ENCODE data around the gene TRIM67.

Gene TRIM67

DNA sequence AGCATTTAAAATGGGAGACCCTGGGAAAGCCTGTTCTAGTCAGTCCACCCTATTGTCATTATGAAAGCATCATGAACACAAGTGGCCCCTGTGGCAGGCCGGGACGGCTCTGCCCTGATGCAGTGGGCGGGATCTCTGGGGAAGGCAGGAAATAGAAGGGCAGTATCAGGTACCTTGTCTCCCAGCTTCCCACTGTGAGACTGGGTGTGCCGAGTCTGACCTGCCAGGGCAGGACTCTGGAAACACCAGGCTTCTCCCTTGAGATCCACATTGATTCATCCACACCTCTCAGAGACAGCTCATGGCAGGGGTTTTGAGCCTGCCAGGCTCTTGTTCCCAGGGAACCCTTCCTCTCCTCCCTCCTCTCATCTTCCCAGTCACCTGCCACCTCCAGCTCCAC lies 54.6 kb downstream of the TRIM67 start:
- H3K4me1 ChIP-seq, result no peaks in the 10 kb centered on the region
- DNase-seq, result no peak
- no peak overlapping the region for H3K4me3 ChIP-seq (ENCODE audit: low read depth, low read length)
- TF ChIP-seq, protein P1, sequence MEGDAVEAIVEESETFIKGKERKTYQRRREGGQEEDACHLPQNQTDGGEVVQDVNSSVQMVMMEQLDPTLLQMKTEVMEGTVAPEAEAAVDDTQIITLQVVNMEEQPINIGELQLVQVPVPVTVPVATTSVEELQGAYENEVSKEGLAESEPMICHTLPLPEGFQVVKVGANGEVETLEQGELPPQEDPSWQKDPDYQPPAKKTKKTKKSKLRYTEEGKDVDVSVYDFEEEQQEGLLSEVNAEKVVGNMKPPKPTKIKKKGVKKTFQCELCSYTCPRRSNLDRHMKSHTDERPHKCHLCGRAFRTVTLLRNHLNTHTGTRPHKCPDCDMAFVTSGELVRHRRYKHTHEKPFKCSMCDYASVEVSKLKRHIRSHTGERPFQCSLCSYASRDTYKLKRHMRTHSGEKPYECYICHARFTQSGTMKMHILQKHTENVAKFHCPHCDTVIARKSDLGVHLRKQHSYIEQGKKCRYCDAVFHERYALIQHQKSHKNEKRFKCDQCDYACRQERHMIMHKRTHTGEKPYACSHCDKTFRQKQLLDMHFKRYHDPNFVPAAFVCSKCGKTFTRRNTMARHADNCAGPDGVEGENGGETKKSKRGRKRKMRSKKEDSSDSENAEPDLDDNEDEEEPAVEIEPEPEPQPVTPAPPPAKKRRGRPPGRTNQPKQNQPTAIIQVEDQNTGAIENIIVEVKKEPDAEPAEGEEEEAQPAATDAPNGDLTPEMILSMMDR (IDR thresholded peaks at IDR 0.05; ENCODE audit: low read depth, low read length), result no peak
- H3K36me3 ChIP-seq, result no peaks in the 10 kb centered on the region
- no peaks in the 10 kb centered on the region for H3K9me3 ChIP-seq
- no peaks in the 10 kb centered on the region; the same call in 1 of the 2 replicates for H3K27me3 ChIP-seq

- H3K4me1 ChIP-seq, result no peaks in the 10 kb centered on the region
- no peaks in the 10 kb centered on the region for H3K36me3 ChIP-seq
- H3K4me3 ChIP-seq (ENCODE audit: low read depth, low read length), result no peak overlapping the region
- H3K27me3 ChIP-seq, result no peaks in the 10 kb centered on the region; the same call in 1 of the 2 replicates
- TF ChIP-seq, protein P1 (IDR thresholded peaks at IDR 0.05; ENCODE audit: low read depth, low read length), result no peak
- no peaks in the 10 kb centered on the region for H3K9me3 ChIP-seq
- DNase-seq, result no peak
These were observed 55.2 kb downstream of the TRIM67 start for GRCh38 chr1:231217056-231217455.

GRCh38 chr1:231218078-231218477 lies 56.2 kb downstream of the TRIM67 start:
- no peaks in the 10 kb centered on the region for H3K36me3 ChIP-seq
- H3K4me3 ChIP-seq (ENCODE audit: low read depth, low read length), result no peak overlapping the region
- TF ChIP-seq, protein P1 (IDR thresholded peaks at IDR 0.05; ENCODE audit: low read depth, low read length), result no peak
- no peaks in the 10 kb centered on the region for H3K4me1 ChIP-seq
- no peaks in the 10 kb centered on the region for H3K9me3 ChIP-seq
- H3K27me3 ChIP-seq, result no peaks in the 10 kb centered on the region; the same call in 1 of the 2 replicates
- DNase-seq, result no peak

DNA sequence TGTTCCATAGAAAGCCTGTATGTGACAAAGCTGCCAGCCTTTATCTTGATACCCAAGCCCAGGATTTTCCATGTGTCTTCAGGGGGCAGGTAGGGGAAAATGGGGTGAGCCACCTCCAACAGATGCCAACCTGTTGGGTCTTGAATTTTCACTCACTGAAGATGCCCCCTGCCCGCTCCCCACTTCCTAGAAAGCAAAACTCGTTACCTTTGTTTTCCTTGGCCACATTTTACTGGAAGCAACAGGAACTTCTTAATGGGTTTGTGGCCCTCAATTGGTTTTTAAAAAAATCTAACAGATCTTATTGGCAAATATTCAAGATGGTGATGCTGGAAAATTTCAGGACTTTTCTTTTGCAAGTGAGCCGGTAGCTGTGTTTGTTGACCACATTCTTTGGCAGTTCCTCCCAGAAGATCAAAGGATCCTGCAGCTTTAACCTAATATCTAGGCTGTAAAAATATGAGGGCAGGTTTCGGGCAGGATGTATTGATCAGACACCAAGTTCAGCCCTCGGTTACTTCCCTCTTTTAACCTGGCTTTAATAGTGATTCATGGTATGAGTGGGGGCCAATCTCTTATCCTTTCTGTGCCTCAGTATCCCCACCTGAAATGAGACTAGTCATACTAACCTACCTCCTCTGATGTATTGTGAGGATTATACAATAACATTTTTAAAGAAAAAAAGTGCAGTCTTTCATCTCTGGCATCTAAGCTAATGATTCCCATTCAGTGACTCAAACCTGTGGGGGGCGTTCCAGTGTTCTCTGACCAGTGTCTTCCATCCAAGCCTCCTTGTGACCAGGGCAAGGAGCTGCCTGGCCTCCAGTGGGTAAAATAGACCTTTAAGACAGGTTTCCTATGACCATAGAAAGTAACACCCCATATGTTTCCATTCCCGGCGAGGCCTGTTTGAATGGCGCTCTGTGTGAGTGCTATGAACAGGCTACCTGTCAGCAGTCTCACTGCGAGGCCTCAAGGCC lies 57.9 kb downstream of the TRIM67 start:
- Histone ChIP-seq H3K4me1 (no peaks in the 10 kb centered on the region), H3K36me3 (peaks cover 7% of the 10 kb centered on the region), H3K9me3 (no peaks in the 10 kb centered on the region), H3K4me3 (ENCODE audit: low read depth, low read length) (no peak overlapping the region), H3K27me3 (no peaks in the 10 kb centered on the region; the same call in 1 of the 2 replicates)
- DNase-seq, result no peak
- TF ChIP-seq, protein P1 (IDR thresholded peaks at IDR 0.05; ENCODE audit: low read depth, low read length), result no peak

GRCh38 chr1:231220801-231221200 lies 58.9 kb downstream of the TRIM67 start:
- Histone ChIP-seq H3K27me3 (no peaks in the 10 kb centered on the region; the same call in 1 of the 2 replicates), H3K9me3 (no peaks in the 10 kb centered on the region), H3K36me3 (peaks cover 7% of the 10 kb centered on the region), H3K4me1 (no peaks in the 10 kb centered on the region), H3K4me3 (ENCODE audit: low read depth, low read length) (no peak overlapping the region)
- DNase-seq, result no peak
- TF ChIP-seq, protein P1 (IDR thresholded peaks at IDR 0.05; ENCODE audit: low read depth, low read length), result no peak

GRCh38 chr1:231226156-231226555 lies 64.3 kb downstream of the TRIM67 start:
- H3K4me3 ChIP-seq (ENCODE audit: low read depth, low read length), result no peak overlapping the region
- TF ChIP-seq, protein P1 (IDR thresholded peaks at IDR 0.05; ENCODE audit: low read depth, low read length), result no peak
- peaks cover 19% of the 10 kb centered on the region for H3K36me3 ChIP-seq
- H3K27me3 ChIP-seq, result no peaks in the 10 kb centered on the region
- H3K9me3 ChIP-seq, result no peaks in the 10 kb centered on the region
- DNase-seq, result no peak
- no peaks in the 10 kb centered on the region for H3K4me1 ChIP-seq

Data from BE2C (cell line).